RKO (cell line): ENCODE results near the gene PRIM1.
"Not testable (repeated sequence)": the region's sequence is repeated elsewhere in the genome, so short reads cannot be mapped to it uniquely, and the experiment has no call there.

Experiments used
- DNase-seq: peaks from one replicate; pipeline ENCODE4 v3.0.0-alpha.2; 2016; ENCODE audit warnings: low spot score

PRIM1 gene

GRCh38 chr12:56751712-56752598 lies at the start of gene PRIM1:
TSS of gene PRIM1 (minus strand) at chr12:56752323. CDS start at chr12:56752298, 25 bp downstream.
- peak; percentile 92 for DNase-seq

- no peak for DNase-seq
Measured at GRCh38 chr12:56800221-56800620, 48.1 kb upstream of the PRIM1 start.

- not testable (repeated sequence) for DNase-seq
Measured at GRCh38 chr12:56799345-56799744, 47.2 kb upstream of the PRIM1 start.

- DNase-seq = not testable (repeated sequence)
Measured at GRCh38 chr12:56795791-56796190, 43.7 kb upstream of the PRIM1 start.

GRCh38 chr12:56795046-56795562 lies 43.0 kb upstream of the PRIM1 start:
- not testable (repeated sequence) for DNase-seq

GRCh38 chr12:56793124-56793523 lies 41.0 kb upstream of the PRIM1 start:
- DNase-seq = not testable (repeated sequence)

- DNase-seq = no peak
Measured at GRCh38 chr12:56792678-56793077, 40.6 kb upstream of the PRIM1 start.

- DNase-seq = not testable (repeated sequence)
Measured at GRCh38 chr12:56789429-56789828, 37.3 kb upstream of the PRIM1 start.

GRCh38 chr12:56787498-56787897 lies 35.4 kb upstream of the PRIM1 start:
- DNase-seq = no peak

GRCh38 chr12:56785874-56786273 lies 33.8 kb upstream of the PRIM1 start:
- DNase-seq = no peak

GRCh38 chr12:56785141-56785865 lies 33.2 kb upstream of the PRIM1 start:
- no peak for DNase-seq

GRCh38 chr12:56781726-56782125 lies 29.6 kb upstream of the PRIM1 start:
- no peak for DNase-seq

- DNase-seq = no peak
Measured at GRCh38 chr12:56778756-56779155, 26.6 kb upstream of the PRIM1 start.

GRCh38 chr12:56776654-56777053 lies 24.5 kb upstream of the PRIM1 start:
- no peak for DNase-seq

GRCh38 chr12:56775638-56776037 lies 23.5 kb upstream of the PRIM1 start:
- DNase-seq = no peak

- DNase-seq = no peak
Measured at GRCh38 chr12:56773113-56773512, 21.0 kb upstream of the PRIM1 start.

GRCh38 chr12:56772625-56773024 lies 20.5 kb upstream of the PRIM1 start:
- no peak for DNase-seq

GRCh38 chr12:56769868-56770267 lies 17.7 kb upstream of the PRIM1 start:
- no peak for DNase-seq

GRCh38 chr12:56768424-56768823 lies 16.3 kb upstream of the PRIM1 start:
- no peak for DNase-seq

- DNase-seq = no peak
Measured at GRCh38 chr12:56766535-56766934, 14.4 kb upstream of the PRIM1 start.

- DNase-seq = no peak
Measured at GRCh38 chr12:56763753-56764657, 11.9 kb upstream of the PRIM1 start.

- DNase-seq = no peak
Measured at GRCh38 chr12:56761812-56762211, 9.7 kb upstream of the PRIM1 start.
